GM12891 (cell line): ENCODE measurements around the gene GIT2.

ENCODE experiments used
- PAX5 ChIP-seq: IDR thresholded peaks from 2 replicates; pipeline ENCODE4 v1.6.1; 2011; ENCODE audit warnings: low read length, moderate library complexity, mild to moderate bottlenecking; ENCODE audit not compliant: insufficient read depth, severe bottlenecking
- POLR2A ChIP-seq: IDR thresholded peaks from 2 replicates; pipeline ENCODE4 v1.6.1; 2011; ENCODE audit warnings: low read depth, low read length, control low read depth
- POLR2AphosphoS5 ChIP-seq: IDR thresholded peaks from 2 replicates; pipeline ENCODE4 v1.6.1; 2011; ENCODE audit warnings: low read depth, low read length, control low read depth
- SPI1 ChIP-seq: IDR thresholded peaks from 2 replicates; pipeline ENCODE4 v1.6.1; 2011; ENCODE audit warnings: low read depth, low read length, control low read depth
- TAF1 ChIP-seq: IDR thresholded peaks from 2 replicates; pipeline ENCODE4 v1.6.1; 2011; ENCODE audit warnings: low read depth, low read length, control low read depth

- TF ChIP-seq SPI1 (no peak), POLR2A (no peak), POLR2AphosphoS5 (no peak), TAF1 (no peak), PAX5 (no peak)
These were observed 95.2 kb downstream of the GIT2 start for GRCh38 chr12:109900752-109901580.
